CD4-positive, alpha-beta T cell (primary cell): ENCODE measurements around the gene HIF1A. TPM values are rescaled to one million over a fixed set of nuclear protein-coding genes. Genes with fewer than 3 reads are reported as not detected.

Experiments used
- ATAC-seq: fragments of 200-7000 bp; cut with Tn5 transposase; one replicate; pipeline ENCODE4 v1.10.0; 2022; ENCODE audit warnings: mild to moderate bottlenecking; ENCODE audit not compliant: poor library complexity
- CTCF ChIA-PET: fragments of 350-600 bp; sonication (Branson Sonifier 250); formaldehyde crosslinking; loops from one replicate; lab custom pipeline; 2021; ENCODE audit warnings: antibody characterized with exemption, inconsistent platforms; lab: Charles Lee
- POLR2A ChIA-PET: fragments of 350-600 bp; sonication (Branson Sonifier 250); formaldehyde crosslinking; loops from one replicate; lab custom pipeline; 2021; ENCODE audit warnings: antibody characterized with exemption, inconsistent platforms; lab: Charles Lee
- DNase-seq, 14 experiments: peaks; one replicate each; pipeline ENCODE4 v3.0.0-alpha.2; 2013 to 2020; ENCODE audit warnings: mixed read lengths in 2 of 14
- H3K27ac ChIP-seq, 2 donors: one replicate each; pipeline versions ENCODE4 v1.5.1 to v1.7.0; 2013; ENCODE audit warnings: low read length in 2 of 2, low read depth in 1 of 2, mild to moderate bottlenecking in 1 of 2
- H3K27me3 ChIP-seq, 2 experiments: 1 replicate in 1 of 2; 2 replicates in 1 of 2; pipeline versions ENCODE4 v1.6.1 to v1.7.0; 2013; ENCODE audit warnings: low read length in 2 of 2, control low read depth in 1 of 2, mild to moderate bottlenecking in 1 of 2, moderate library complexity in 1 of 2; ENCODE audit not compliant: insufficient read depth in 2 of 2, control insufficient read depth in 1 of 2
- H3K36me3 ChIP-seq: one replicate; pipeline ENCODE4 v1.6.1; 2013; ENCODE audit warnings: low read length, control low read depth; ENCODE audit not compliant: insufficient read depth
- H3K4me1 ChIP-seq: one replicate; pipeline ENCODE4 v1.6.1; 2013; ENCODE audit warnings: low read length, control low read depth; ENCODE audit not compliant: insufficient read depth
- H3K4me3 ChIP-seq: one replicate; pipeline ENCODE4 v1.5.1; 2013; ENCODE audit warnings: mild to moderate bottlenecking, low read length, moderate library complexity
- H3K9me3 ChIP-seq, 2 experiments: 1 replicate in 1 of 2; 2 replicates in 1 of 2; pipeline versions ENCODE4 v1.6.1 to v1.7.0; 2013; ENCODE audit warnings: low read length in 2 of 2, mild to moderate bottlenecking in 2 of 2, control low read depth in 1 of 2, moderate library complexity in 1 of 2; ENCODE audit not compliant: control insufficient read depth in 1 of 2, insufficient read depth in 1 of 2
- H3K27ac Mint-ChIP-seq: one replicate; pipeline ENCODE4 v1.8.0; 2020; ENCODE audit warnings: mixed read lengths
- H3K27me3 Mint-ChIP-seq: one replicate; pipeline ENCODE4 v1.8.0; 2021; ENCODE audit warnings: mixed read lengths
- H3K36me3 Mint-ChIP-seq: one replicate; pipeline ENCODE4 v1.8.0; 2021; ENCODE audit warnings: low read depth, mixed read lengths
- H3K4me1 Mint-ChIP-seq: one replicate; pipeline ENCODE4 v1.8.0; 2021; ENCODE audit warnings: low read depth, mixed read lengths
- H3K4me3 Mint-ChIP-seq: one replicate; pipeline ENCODE4 v1.8.0; 2020; ENCODE audit warnings: mild to moderate bottlenecking, mixed read lengths
- H3K9me3 Mint-ChIP-seq: one replicate; pipeline ENCODE4 v1.8.0; 2020; ENCODE audit warnings: mixed read lengths
- intact Hi-C, 2 experiments: fragments of 100-400 bp; cut with DNase I in 1 of 2; cut with micrococcal nuclease in 1 of 2; formaldehyde crosslinking; loops; one replicate each; pipeline versions ENCODE4 v1.15.1 to v1.9.0; 2023 to 2025; cut with DNase I, micrococcal nuclease
- total RNA-seq, 174 experiments: library from RNA in 2 of 174; stranded (reverse) in 2 of 174; gene quantifications; one replicate each; pipeline ENCODE4 v1.2.3 and lab custom pipeline; 2021 to 2026
- TF ChIP-seq, protein P1 (sequence below): fragments of 200-600 bp; IDR thresholded peaks from one replicate; pipeline ENCODE4 v1.8.0; 2022; ENCODE audit warnings: antibody characterized with exemption, mild to moderate bottlenecking

The HIF1A gene
- total RNA-seq, 2 experiments from 2014 or later, result 350 to 369 TPM

DNA sequence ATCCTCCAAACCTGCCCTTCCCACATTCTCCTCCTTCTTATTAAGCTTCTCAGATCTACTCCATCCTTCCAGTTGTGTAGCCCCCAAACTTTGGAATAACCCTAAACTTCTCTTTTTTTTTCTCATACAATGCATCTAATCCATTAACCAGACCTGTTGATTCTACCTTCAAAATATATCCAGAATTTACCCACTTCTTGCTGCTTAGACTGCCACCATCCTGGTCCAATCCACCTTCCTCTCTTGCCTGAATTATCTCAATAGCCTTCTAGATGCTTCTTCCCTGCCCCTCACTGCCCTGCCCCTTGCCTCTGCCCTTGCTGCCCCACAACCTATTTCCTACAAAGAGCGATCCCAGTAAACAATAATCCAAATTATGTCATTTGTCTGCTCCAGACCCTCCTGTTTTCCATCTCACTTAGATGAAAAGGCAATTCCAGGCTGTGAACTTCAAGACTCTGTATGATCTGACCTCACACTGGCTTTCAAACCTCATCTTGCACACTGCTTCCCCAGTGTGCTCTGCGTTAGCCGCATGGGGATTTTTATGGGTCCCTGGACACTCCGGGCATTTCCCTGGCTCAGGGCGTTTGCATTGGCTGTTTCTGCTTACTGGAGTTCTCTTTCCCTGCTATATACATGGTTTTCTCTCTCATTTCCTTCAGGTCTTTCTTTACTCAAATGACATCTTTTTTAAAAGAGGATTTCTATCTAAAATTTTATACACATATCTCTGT lies 42.6 kb upstream of the HIF1A start:
- ATAC-seq (no peak), DNase-seq (no peak)
- no peaks in the 10 kb centered on the region for H3K36me3 ChIP-seq
- POLR2A ChIA-PET, result no interaction called here
- H3K27me3 Mint-ChIP-seq, result no peaks in the 10 kb centered on the region
- H3K4me1 Mint-ChIP-seq, result peaks cover 49% of the 10 kb centered on the region
- no peak overlapping the region for H3K27ac Mint-ChIP-seq
- H3K36me3 Mint-ChIP-seq, result no peaks in the 10 kb centered on the region
- H3K4me3 ChIP-seq, result no peak overlapping the region
- no peak overlapping the region for H3K4me3 Mint-ChIP-seq
- no peak overlapping the region for H3K27ac ChIP-seq
- intact Hi-C loops, result no loop called here
- H3K9me3 Mint-ChIP-seq, result no peaks in the 10 kb centered on the region
- CTCF ChIA-PET, result no interaction called here
- TF ChIP-seq, protein P1, sequence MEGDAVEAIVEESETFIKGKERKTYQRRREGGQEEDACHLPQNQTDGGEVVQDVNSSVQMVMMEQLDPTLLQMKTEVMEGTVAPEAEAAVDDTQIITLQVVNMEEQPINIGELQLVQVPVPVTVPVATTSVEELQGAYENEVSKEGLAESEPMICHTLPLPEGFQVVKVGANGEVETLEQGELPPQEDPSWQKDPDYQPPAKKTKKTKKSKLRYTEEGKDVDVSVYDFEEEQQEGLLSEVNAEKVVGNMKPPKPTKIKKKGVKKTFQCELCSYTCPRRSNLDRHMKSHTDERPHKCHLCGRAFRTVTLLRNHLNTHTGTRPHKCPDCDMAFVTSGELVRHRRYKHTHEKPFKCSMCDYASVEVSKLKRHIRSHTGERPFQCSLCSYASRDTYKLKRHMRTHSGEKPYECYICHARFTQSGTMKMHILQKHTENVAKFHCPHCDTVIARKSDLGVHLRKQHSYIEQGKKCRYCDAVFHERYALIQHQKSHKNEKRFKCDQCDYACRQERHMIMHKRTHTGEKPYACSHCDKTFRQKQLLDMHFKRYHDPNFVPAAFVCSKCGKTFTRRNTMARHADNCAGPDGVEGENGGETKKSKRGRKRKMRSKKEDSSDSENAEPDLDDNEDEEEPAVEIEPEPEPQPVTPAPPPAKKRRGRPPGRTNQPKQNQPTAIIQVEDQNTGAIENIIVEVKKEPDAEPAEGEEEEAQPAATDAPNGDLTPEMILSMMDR, result no peak
- H3K9me3 ChIP-seq, result no peaks in the 10 kb centered on the region
- H3K27me3 ChIP-seq, result no peaks in the 10 kb centered on the region
- H3K4me1 ChIP-seq, result peaks cover 17% of the 10 kb centered on the region

DNA sequence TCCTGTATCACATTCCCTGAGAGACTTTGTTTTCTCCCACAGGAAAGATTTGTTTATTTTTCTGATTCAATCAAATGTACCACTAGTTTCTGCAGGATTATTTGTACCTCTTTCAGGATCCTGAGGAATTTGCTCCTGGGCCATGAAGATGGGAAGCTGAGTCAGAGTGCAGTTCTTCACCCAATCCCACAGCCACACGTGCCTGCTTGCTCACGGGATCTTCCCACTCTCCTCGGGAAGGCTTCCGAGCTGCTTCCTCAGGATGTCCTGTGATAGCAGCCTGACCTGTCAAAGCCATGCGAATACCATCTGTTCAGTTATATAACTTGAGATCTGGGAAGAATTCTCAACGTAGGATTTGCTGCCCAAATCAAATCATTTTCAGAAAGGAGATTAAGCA lies 41.8 kb upstream of the HIF1A start:
- CTCF ChIA-PET, result no interaction called here
- no peaks in the 10 kb centered on the region for H3K36me3 ChIP-seq
- Mint-ChIP-seq H3K4me3 (no peak overlapping the region), H3K27ac (no peak overlapping the region), H3K36me3 (no peaks in the 10 kb centered on the region), H3K27me3 (no peaks in the 10 kb centered on the region), H3K9me3 (no peaks in the 10 kb centered on the region), H3K4me1 (peaks cover 42% of the 10 kb centered on the region)
- POLR2A ChIA-PET, result interaction anchor here (1.2 kb wide), 1 partner anchor 177 kb away, joined by 3 read pairs; no protein-coding TSS in a partner anchor
- H3K27me3 ChIP-seq, result no peaks in the 10 kb centered on the region
- H3K9me3 ChIP-seq, result no peaks in the 10 kb centered on the region
- no peak overlapping the region for H3K4me3 ChIP-seq
- TF ChIP-seq, protein P1, result no peak
- DNase-seq (no peak), ATAC-seq (no peak)
- intact Hi-C loops, result no loop called here
- H3K27ac ChIP-seq, result no peak overlapping the region
- H3K4me1 ChIP-seq, result peaks cover 17% of the 10 kb centered on the region

DNA sequence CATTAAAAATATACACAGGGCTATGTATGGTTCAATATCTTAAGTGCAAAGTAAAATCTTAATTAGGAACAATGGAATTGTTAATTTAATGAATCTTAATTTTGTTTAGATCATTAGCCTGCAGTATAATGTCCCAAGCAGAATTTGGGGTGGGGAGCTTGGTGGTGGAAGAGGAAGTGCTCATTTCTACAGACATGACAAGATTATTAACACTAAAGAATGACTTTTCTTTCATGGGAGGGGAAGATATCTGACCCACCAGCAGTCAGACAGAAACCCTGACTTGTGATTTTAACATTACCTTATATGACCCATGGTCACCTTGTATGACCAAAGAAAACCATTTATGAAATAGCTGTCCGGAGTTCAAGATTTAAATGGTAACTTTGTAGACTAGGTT lies 41.3 kb upstream of the HIF1A start:
- ChIA-PET CTCF (no interaction called here), POLR2A (interaction anchor here (1.2 kb wide), 1 partner anchor 178 kb away, joined by 3 read pairs; no protein-coding TSS in a partner anchor)
- H3K9me3 ChIP-seq, result no peaks in the 10 kb centered on the region
- H3K4me3 ChIP-seq, result no peak overlapping the region
- no peak overlapping the region for H3K4me3 Mint-ChIP-seq
- DNase-seq (no peak), ATAC-seq (no peak)
- peaks cover 37% of the 10 kb centered on the region for H3K4me1 Mint-ChIP-seq
- H3K27me3 Mint-ChIP-seq, result no peaks in the 10 kb centered on the region
- intact Hi-C loops, result no loop called here
- TF ChIP-seq, protein P1, result no peak
- H3K4me1 ChIP-seq, result peaks cover 11% of the 10 kb centered on the region
- H3K27ac Mint-ChIP-seq, result no peak overlapping the region
- H3K36me3 ChIP-seq, result no peaks in the 10 kb centered on the region
- H3K9me3 Mint-ChIP-seq, result no peaks in the 10 kb centered on the region
- H3K27ac ChIP-seq, result no peak overlapping the region
- H3K27me3 ChIP-seq, result no peaks in the 10 kb centered on the region
- H3K36me3 Mint-ChIP-seq, result no peaks in the 10 kb centered on the region
